ENCODE results near the gene GPR33.

GPR33 gene

GRCh38 chr14:31487886-31488285, at the start of gene GPR33:
TSS of gene GPR33 (minus strand) at chr14:31488039. CDS start at chr14:31483965, 4,074 bp downstream.
- POLR2A ChIA-PET = no interaction called here
- CTCF ChIA-PET = interaction anchor here (1.4 kb wide), 1 partner anchor 22 kb away, joined by 6 read pairs; no protein-coding TSS in a partner anchor
- TF ChIP-seq CTCF (IDR thresholded peaks at IDR 0.05; ENCODE audit: insufficient read depth, low read length, missing control alignments) = no peak
- no peak within 1 kb of the TSS for H3K4me3 ChIP-seq (ENCODE audit: low read depth, low read length)
- DNase-seq (ENCODE audit: low read depth, low spot score) = no peak

GRCh38 chr14:31536201-31536960, 48.5 kb upstream of the GPR33 start:
- DNase-seq (ENCODE audit: low read depth, low spot score) = no peak
- no peak for TF ChIP-seq CTCF (IDR thresholded peaks at IDR 0.05; ENCODE audit: insufficient read depth, low read length, missing control alignments)
- ChIA-PET CTCF (no interaction called here), POLR2A (no interaction called here)
- no peak overlapping the region for H3K4me3 ChIP-seq (ENCODE audit: low read depth, low read length)

- ChIA-PET CTCF (interaction anchor here (1.2 kb wide), 1 partner anchor 12 kb away, joined by 4 read pairs; no protein-coding TSS in a partner anchor), POLR2A (no interaction called here)
Measured at GRCh38 chr14:31530136-31530535, 42.3 kb upstream of the GPR33 start.

GRCh38 chr14:31529053-31529452, 41.2 kb upstream of the GPR33 start:
- H3K4me3 ChIP-seq (ENCODE audit: low read depth, low read length) = no peak overlapping the region
- CTCF ChIA-PET = interaction anchor here (1.2 to 1.5 kb wide), 2 partner anchors 13 to 19 kb away, joined by 4 read pairs; no protein-coding TSS in a partner anchor
- no peak for DNase-seq (ENCODE audit: low read depth, low spot score)
- TF ChIP-seq CTCF (IDR thresholded peaks at IDR 0.05; ENCODE audit: insufficient read depth, low read length, missing control alignments) = no peak
- POLR2A ChIA-PET = no interaction called here

More at GRCh38 chr14:31530136-31530535, 42.3 kb upstream of the GPR33 start:
- TF ChIP-seq CTCF (IDR thresholded peaks at IDR 0.05; ENCODE audit: insufficient read depth, low read length, missing control alignments) = no peak
- no peak for DNase-seq (ENCODE audit: low read depth, low spot score)
- no peak overlapping the region for H3K4me3 ChIP-seq (ENCODE audit: low read depth, low read length)

- no peak for TF ChIP-seq CTCF (IDR thresholded peaks at IDR 0.05; ENCODE audit: insufficient read depth, low read length, missing control alignments)
- no peak overlapping the region for H3K4me3 ChIP-seq (ENCODE audit: low read depth, low read length)
- POLR2A ChIA-PET = no interaction called here
- DNase-seq (ENCODE audit: low read depth, low spot score) = no peak
- CTCF ChIA-PET = interaction anchor here (1.5 kb wide), 1 partner anchor 17 kb away, joined by 4 read pairs; no protein-coding TSS in a partner anchor
Measured at GRCh38 chr14:31527546-31527945, 39.7 kb upstream of the GPR33 start.

GRCh38 chr14:31527087-31527486, 39.2 kb upstream of the GPR33 start:
- DNase-seq (ENCODE audit: low read depth, low spot score) = no peak
- POLR2A ChIA-PET = no interaction called here
- CTCF ChIA-PET = interaction anchor here (0.7 to 1.5 kb wide), 2 partner anchors 12 to 727 kb away, joined by 3 read pairs; no protein-coding TSS in a partner anchor
- H3K4me3 ChIP-seq (ENCODE audit: low read depth, low read length) = no peak overlapping the region
- no peak for TF ChIP-seq CTCF (IDR thresholded peaks at IDR 0.05; ENCODE audit: insufficient read depth, low read length, missing control alignments)

Data from AG04449 (cell line).